ENCODE results near the gene CDH22.

CDH22 gene

DNA sequence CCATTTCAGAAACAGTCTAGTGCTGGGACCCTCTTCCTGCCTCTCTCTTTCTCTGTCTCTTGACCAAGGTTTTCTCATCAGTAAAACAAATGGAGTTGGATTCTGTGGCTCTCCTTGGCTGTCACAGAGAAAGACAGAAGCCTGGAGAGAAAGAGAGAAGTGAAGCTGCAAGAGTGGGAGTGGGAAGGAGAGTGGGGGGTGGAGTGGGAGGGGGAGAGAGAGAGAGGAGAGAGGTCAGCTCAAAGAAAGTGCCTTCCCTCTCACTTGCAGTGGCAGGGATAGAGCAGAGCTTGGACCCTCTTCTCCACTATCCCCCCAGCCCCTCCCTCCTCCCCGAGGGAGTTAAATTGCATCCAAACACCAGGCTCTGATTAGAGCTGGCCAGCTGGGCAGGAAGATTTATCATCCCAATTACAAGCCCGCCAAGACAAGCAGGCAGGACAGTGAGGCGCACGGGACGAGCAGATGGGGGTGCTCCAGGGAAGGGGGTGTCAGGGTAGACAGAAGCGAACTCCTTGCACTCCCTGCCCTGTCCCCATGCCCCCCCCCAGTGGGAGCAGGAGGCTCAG, 115.8 kb downstream of the CDH22 start:
- DNase-seq (ENCODE audit: low spot score) = no peak

DNA sequence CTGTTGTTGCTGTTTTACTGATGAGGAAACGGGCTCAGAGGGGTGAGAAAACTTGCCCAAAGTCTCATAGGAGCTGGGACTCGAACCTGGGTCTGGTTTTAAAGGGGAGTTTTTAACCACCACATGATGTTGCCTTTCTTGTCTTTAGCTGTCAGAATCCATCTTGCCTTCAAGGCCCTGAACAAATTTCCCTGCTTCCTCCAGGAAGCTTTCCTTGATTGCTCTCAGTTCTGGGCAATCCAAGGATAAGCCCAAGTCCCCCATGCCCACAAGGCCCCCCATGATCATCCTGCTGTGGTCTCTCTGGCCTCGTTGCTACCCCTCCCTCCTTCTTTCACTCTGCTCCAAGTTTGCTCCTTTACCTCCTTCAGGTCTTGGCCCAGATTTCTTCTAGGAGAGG, 116.7 kb downstream of the CDH22 start:
- DNase-seq (ENCODE audit: low spot score) = no peak

GRCh38 chr20:46191168-46191540, 117.1 kb downstream of the CDH22 start:
- DNase-seq (ENCODE audit: low spot score) = no peak

GRCh38 chr20:46190478-46191167, 117.7 kb downstream of the CDH22 start:
- no peak for DNase-seq (ENCODE audit: low spot score)

DNA sequence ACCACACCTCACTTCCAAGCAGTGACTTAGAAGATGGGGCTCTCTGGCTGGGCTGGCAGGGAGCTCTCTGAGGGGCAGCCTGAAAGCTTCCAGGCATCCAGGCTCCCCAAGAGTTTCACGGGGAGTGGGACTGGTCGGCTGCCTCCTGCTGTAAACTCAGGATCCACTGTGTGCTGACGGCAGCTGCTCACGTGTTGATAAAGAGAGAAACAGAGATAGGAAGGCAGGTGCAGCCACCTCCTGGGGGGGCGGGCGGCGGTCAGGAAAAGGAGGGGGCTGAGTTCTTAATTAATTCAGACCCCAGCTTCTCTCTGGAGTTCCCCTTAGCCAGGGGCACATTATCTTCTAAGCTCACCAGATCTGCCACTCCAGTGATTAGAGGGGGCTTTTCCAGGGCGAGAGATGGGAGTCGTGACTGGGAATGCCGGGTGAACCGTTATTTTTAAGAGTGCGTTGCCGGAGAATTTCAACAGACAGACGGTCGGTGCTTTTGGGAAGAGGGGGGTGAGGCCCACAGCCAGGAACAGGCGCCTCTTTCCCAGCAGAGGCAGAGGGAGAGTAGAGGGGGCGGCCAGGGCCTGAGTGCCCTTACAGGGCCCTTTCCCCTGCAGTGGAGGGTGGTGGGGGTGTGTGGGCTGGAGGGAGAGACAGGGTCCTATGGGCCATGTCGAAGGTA, 119.3 kb downstream of the CDH22 start:
- no peak for DNase-seq (ENCODE audit: low spot score)

DNA sequence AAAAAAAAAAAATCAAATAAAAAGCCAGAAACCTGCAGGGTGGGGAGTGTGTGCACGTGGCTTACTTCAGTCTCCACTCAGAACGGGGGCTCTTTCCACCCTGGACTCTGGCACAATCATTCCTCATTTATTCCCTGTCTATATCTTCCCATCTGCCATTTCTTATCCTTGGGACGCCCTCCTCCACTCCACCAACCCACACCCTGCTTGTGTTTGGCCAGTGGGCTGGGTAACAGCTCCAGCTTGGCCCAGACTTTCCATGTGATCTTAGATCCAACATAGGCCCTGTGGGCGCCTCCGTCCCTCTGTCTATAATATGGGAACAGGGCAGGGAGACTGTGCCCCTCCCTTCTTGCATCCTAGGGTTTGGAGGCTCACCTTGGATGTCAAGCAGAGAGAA, 122.1 kb downstream of the CDH22 start:
- no peak for DNase-seq (ENCODE audit: low spot score)

GRCh38 chr20:46185353-46185752, 122.9 kb downstream of the CDH22 start:
- no peak for DNase-seq (ENCODE audit: low spot score)

DNA sequence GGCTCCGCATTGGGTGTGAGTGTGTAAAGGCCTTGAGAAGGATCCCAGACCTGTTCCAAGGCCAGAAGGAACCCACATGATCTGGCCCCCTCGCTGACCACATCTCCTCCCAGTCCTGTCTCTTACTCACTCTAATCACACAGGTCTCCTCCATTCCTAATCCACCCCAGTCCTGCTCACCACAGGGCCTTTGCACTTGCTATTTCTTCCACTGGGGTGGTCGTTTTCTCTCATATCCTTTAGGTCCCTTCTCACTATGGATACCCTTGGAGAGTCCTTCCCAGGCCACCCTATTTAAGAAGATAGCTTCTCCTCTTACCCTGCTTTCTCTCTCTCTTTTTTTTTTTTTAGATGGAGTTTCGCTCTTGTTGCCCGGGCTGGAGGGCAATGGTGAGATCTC, 124.5 kb downstream of the CDH22 start:
- no peak for DNase-seq (ENCODE audit: low spot score)

DNA sequence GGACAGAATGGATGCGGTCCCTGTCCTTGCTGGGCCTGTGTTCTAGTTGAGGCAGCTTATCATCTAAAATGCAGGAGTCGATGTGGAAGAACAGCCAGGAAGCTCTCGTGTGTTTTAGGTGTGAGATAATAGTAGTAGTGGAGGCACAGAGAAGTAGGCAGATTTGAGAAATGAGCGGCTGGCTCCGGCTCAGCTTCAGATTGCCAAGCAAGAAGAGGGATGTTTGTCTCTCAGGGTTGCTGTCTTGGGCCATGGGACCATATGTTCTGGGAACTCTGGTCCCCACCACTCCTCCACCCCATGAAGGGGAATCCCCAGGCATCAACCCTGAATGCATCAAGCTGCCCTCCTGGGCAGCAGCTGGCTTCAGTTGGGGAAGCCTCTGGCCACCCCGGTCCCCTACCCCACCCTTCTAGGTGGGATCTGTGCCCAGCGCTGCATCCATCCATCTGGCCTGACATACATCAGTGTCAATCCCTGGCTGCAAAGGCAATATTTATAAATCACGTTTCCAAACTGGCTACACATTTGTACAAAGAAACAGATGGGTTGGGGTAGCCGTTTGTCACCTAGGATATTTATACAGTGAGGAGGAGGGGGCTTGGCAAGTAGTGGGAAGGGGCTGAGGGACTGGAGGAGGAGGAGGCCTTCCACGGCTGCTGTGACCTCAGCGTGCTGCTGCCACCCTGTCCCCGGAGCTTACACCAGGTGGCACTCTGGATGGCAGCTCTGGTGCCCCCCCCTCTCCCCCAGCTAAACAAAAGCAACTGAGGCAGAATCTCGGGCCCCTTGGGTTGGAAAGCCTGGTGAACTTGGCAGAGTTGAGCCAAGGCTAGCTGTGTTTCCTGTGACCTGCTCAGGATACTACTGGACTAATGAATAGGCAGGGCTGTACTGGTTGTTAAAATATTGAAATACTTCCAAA, 125.8 kb downstream of the CDH22 start:
- DNase-seq (ENCODE audit: low spot score) = no peak

GRCh38 chr20:46179862-46180261, 128.4 kb downstream of the CDH22 start:
- no peak for DNase-seq (ENCODE audit: low spot score)

GRCh38 chr20:46178891-46179290, 129.4 kb downstream of the CDH22 start:
- no peak for DNase-seq (ENCODE audit: low spot score)

- DNase-seq (ENCODE audit: low spot score) = no peak
Observed at GRCh38 chr20:46177768-46178167, 130.5 kb downstream of the CDH22 start.

GRCh38 chr20:46176739-46177378, 131.4 kb downstream of the CDH22 start:
- no peak for DNase-seq (ENCODE audit: low spot score)

- DNase-seq (ENCODE audit: low spot score) = no peak
Observed at GRCh38 chr20:46175127-46175494, 133.2 kb downstream of the CDH22 start.

DNA sequence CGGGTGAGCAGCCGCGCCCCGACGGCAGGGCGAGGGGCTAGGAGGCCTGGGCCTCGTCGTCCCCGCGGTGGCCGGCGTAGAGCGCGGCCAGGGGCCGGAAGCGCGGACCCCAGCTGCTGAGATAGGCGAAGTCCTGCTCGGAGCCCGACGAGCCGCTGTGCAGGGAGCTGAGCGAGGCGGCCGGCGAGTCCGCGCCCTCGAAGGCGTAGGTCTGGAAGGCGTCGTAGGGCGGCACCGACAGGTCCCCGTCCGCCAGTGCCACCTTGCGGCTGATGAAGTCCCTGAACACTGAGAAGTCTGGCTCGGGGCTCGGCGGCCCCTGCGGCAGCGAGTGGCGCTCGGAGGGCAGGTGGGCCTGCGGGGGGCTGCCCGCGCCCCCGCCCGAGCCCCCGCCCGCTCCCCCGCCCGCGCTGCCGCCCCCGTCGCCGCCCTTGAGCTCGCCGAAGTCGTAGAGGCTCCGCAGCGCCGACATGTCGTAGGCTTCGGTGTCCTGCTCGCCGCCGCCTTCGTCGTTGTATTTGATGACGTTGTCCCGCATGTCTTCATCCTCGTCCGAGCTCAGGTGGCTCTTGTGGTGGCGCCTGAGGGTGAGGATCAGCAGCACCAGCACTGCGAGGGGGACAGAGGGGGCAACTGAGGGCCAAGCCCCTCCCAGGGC, 133.7 kb downstream of the CDH22 start:
- DNase-seq (ENCODE audit: low spot score) = peak; percentile 58

GRCh38 chr20:46173652-46174468, 134.4 kb downstream of the CDH22 start:
- no peak for DNase-seq (ENCODE audit: low spot score)

GRCh38 chr20:46172961-46173536, 135.2 kb downstream of the CDH22 start:
- no peak for DNase-seq (ENCODE audit: low spot score)

- no peak for DNase-seq (ENCODE audit: low spot score)
Observed at GRCh38 chr20:46172455-46172854, 135.8 kb downstream of the CDH22 start.

DNA sequence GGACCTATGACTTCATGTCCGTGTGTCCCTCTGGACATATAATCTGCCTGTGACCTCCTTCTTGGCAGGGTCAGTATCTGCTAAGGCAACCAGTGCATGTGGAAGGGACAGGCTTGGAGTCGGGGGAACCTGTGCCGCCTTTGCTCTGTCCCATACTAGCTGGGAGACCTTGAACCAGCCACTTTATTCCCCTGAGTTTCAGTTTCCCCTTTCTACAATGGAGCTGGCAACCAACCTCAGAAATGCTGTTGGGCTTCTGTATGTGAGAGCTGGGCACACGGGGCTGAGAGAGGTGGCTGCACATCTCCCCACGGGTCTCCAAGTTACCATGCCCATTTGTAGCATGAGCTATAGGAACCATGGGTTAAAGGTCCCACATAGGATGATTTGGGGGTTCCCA, 136.4 kb downstream of the CDH22 start:
- no peak for DNase-seq (ENCODE audit: low spot score)

DNA sequence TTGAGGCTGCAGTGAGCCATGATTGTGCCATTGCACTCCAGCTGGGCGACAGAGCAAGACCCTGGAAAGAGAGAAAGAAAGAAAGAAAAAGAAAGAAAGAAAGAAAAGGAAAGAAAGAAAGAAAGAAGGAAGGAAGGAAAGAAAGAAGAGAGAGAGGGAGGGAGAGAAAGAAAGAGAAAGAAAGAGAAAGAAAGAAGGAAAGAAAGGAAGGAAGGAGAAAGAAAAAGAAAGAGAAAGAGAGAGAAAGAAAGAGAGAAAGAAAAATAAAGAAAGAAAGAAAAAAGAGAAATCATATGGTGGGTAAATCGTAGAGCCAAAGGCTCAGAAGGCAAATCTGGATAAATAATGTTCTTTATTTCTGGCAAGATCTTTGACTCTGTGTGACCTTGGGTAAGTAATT, 136.8 kb downstream of the CDH22 start:
- DNase-seq (ENCODE audit: low spot score) = no peak
